Stimulated activated CD8-positive, alpha-beta memory T cell treated with anti-CD3 and anti-CD28 coated beads, Interleukin-2, amount 100 ng/mL, for 48 hours (primary cell): ENCODE data around the gene CTNNB1.

Experiments used
- DNase-seq, 2 donors: peaks; one replicate each; pipeline ENCODE4 v3.0.0-alpha.2; 2020; ENCODE audit warnings: low read depth in 2 of 2

The CTNNB1 gene

GRCh38 chr3:41198950-41199865 lies at the start of gene CTNNB1:
TSS of gene CTNNB1 (plus strand) at chr3:41199505. CDS start at chr3:41224069, 24,564 bp downstream.
- peak; percentile 81 to 82 for DNase-seq

- no peak for DNase-seq
Measured at GRCh38 chr3:41155834-41156233, 43.5 kb upstream of the CTNNB1 start.

DNA sequence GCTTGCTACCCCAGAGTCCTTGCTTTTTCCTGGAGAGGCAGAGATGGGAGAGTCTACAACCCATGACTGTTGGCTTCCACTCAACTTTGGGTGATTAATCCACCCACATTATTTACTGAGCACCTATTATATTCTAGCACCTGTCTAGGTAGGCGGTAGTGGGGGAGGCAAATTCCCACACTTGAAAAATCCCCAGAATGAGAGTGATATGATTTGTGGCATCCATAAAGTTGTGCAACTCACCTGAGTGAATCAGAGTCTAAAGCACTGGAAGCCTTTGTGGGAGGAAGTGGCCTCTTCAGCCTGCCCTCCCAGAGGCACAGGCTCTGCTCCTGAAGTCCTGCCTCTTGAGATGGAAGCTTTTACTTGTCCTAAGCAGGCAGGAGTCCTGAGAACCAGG lies 40.4 kb upstream of the CTNNB1 start:
- DNase-seq, result peak in 1 of 2 donors; percentile 1

DNA sequence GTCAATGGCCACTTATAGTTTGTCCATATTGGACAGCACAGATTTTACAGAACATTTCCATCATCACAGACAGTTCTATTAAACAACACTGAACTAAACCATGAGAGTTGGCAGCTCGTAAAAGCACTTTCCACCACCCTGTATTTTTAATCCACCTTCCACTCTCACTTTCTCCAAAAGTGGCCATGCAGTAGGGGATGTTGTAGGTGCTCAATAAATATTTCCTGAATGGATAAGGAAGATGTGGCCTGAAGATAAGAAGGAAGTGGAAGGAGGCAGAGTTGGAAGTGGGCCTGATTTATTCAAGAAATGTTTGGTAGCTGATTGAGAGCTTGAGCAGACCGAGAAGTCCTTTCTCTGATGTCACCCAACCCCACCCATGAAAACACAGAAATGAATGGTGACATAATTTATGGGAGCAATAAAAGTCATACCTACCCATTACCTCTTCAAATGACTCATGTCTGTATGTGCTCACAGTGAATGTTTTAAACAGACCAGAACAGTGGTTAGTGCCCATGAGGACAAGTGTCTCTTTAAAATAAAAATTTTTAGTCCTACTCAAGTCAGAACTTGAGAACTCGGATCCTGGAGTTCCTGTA lies 39.6 kb upstream of the CTNNB1 start:
- no peak for DNase-seq

GRCh38 chr3:41162541-41162940 lies 36.8 kb upstream of the CTNNB1 start:
- no peak for DNase-seq

DNA sequence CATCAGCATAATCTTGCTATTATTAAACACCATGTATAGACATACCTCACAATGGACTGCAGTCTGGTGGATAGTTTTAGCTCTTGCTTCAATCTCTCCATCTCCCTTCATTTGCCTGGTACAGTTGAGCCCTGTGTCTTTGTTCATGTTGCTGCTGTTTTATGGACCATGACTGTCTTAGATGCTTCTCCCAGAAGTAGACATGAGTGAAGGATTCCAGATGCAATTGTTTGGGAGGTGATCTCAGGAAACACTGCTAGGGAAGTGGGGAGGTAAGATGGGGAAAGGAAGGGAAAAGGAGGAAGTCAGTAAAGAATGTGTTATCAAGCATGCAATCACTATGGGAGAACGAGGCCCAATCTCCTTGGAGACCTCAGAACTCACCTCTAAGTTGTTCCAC lies 36.3 kb upstream of the CTNNB1 start:
- DNase-seq, result no peak

- DNase-seq, result no peak
Measured at GRCh38 chr3:41163421-41163820, 35.9 kb upstream of the CTNNB1 start.

- no peak for DNase-seq
Measured at GRCh38 chr3:41164777-41165176, 34.5 kb upstream of the CTNNB1 start.

GRCh38 chr3:41167722-41168497 lies 31.4 kb upstream of the CTNNB1 start:
- DNase-seq, result no peak

GRCh38 chr3:41169023-41169422 lies 30.3 kb upstream of the CTNNB1 start:
- no peak for DNase-seq

DNA sequence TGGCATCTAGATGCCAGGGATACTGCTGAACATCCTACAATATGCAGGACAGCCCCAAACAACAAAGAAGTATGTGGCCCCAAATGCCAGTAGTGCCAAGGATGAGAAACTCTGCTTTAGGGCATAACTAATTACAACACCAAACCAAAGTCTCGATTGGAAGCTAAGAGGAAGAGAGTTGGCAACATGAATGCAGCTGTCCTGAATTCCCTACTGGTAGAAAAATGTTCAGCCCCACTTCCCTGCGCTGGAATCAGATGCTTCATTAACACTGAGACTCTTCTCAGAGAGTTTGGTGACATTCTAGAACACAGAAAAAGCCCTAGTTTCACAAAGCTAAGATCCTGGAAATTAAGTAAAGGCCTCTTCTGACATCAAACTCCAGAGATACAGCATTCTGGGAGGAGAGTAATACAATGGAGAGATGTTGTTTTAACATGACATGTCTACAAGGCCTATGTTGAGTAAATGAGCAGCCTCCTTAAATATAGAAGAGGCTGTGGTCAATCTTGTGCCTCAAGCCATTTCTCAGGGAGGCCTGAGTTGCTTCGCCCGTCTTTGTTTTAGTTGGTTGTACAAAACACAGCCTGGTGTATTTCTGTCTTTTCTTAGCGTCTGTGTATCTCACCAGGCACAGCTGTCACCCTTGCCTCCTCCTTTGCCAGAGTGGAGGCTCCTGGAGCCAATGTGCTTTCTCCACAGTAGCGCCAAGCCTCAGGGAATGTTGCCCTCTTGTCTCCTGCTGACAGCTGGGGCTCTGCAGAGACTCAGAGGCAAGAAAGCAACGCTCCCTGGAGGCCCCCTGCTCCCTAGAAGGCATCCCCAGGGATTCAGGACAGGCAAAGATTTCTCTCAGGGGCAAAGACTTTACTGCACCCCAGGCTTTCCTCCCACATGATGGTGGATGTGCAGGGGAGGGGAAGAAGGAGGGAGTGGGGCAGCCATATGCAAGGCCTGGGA lies 25.1 kb upstream of the CTNNB1 start:
- no peak for DNase-seq

DNA sequence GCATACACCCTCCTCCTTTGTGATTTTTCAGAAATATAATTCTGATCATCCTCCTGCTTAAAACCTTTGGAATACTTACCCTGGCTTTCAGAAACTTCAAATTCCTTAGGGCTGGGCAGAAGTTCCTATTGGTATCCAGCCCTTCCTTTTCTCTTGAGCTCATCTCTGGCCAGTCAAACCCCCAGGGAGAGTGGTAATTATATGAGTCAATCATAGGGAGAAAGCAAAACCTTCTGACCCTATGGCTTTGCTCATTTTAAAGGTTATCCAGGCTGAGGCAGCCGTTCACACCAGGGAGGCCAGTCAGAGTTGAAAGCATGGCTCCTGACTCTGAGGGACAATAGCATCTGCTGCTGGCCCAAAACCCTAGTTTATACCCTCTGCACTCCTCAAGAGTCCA lies 23.9 kb upstream of the CTNNB1 start:
- DNase-seq, result no peak

GRCh38 chr3:41176596-41176995 lies 22.7 kb upstream of the CTNNB1 start:
- DNase-seq, result no peak

DNA sequence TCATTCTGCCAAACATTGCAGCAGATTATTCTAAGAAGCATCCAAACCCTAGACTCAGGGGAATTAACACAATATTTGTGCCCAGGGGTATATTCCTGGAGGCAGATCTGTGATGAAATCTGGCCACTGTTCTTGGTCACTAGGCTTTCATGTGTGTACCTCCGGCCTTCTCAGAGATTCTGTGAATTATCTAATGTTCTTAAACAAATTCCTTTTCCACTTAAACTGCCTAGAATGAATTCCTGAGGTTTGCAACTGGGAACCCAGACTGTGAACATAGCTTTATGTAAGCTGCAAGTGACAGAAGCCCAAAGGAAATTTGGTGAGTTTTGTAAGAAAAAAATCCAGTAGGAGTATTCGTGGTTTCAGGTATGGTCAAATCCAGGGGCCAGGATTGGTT lies 20.7 kb upstream of the CTNNB1 start:
- no peak for DNase-seq

DNA sequence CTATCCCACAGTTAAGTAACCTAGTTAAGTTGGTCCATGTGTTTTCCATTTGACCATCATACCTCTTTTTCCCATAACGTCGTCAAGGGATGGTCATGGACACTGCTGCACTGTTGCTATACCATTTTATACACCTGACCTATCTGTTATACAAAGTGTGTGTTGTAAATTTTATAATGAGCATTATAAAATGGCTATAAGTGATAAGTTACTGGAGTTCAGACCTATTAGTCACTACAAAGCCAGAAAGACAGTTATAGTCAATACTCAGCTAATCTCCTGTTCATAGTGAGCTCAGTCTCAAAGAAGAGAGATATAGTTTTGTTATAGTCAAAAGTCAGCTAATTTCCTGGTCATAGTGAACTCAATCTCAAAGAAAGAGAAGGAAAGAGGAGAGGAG lies 18.9 kb upstream of the CTNNB1 start:
- DNase-seq, result no peak

GRCh38 chr3:41182504-41183059 lies 16.7 kb upstream of the CTNNB1 start:
- DNase-seq, result no peak

DNA sequence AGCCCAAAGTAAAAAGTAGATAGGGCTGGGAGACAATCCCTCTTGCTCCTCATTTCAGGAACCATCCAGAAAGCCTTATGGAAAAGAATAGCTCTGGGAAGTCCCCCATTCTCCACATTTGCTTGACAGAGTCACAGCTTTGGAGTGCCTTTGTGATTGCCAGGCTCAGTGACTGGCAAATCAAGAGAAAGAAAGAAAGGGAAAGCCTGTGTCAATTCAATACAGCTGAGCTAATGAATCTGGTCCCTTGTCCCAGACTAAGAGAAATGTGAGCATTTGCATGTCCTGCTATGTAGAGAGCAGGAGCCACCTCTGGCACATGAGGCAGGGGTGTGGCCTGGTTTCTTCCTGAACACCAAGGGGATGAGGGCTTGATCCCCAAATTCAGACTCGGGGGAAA lies 14.9 kb upstream of the CTNNB1 start:
- DNase-seq, result no peak

DNA sequence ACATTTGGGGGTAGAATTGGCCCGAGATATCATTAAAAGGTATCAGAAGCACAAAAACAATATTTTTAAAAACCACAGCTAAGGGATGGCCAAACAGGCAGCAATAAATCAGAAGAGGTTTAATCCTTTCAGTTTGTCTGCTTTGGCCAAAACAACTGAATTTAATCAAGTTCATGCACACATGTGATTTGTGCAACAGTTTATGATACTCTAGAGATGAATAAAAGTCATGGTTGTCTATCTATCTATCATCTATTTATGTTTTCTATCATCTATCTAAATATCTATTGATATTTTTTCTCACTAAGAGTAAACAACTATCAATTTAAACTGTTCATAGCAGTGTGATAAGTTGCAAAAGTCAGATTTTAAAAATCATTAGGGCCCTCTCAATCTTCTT lies 13.0 kb upstream of the CTNNB1 start:
- DNase-seq, result no peak

DNA sequence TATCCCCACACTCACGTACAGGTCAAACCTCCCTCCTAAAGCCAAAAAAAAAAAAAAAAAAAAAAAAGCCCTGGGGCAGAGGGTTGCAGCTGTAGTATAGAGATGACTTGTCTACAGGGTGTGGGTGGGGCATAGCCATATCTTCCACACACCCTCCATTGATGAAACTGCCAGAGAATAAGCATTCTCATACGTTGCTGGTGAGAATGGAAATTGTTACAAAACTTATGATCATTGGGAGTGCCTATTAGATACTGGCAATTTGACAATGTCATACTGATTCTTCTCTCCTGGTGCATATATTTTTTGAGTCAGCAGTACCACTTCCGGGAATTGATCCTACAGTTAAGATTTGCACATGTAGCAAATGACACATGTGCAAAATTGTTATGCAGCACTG lies 11.0 kb upstream of the CTNNB1 start:
- no peak for DNase-seq

- DNase-seq, result no peak
Measured at GRCh38 chr3:41190509-41191284, 8.6 kb upstream of the CTNNB1 start.
